Common myeloid progenitor, CD34-positive (primary cell): ENCODE results near the gene OR5B2.
"Not testable (repeated sequence)": the region's sequence is repeated elsewhere in the genome, so short reads cannot be mapped to it uniquely, and the experiment has no call there.

ENCODE experiments used
- CTCF ChIA-PET: fragments of 350-600 bp; sonication (Branson Sonifier 250); formaldehyde crosslinking; loops from one replicate; lab custom pipeline; 2021; ENCODE audit warnings: antibody characterized with exemption; lab: Charles Lee
- POLR2A ChIA-PET: fragments of 350-600 bp; sonication (Branson Sonifier 250); formaldehyde crosslinking; loops from one replicate; lab custom pipeline; 2021; ENCODE audit warnings: antibody characterized with exemption; lab: Charles Lee
- DNase-seq, 3 donors: peaks; one replicate each; pipeline versions ENCODE4 v3.0.0 to v3.0.0-alpha.2; 2013
- H3K27ac ChIP-seq, 2 experiments: 1 replicate in 1 of 2; 2 replicates in 1 of 2; pipeline ENCODE4 v1.7.0; 2013; ENCODE audit warnings: inconsistent platforms in 2 of 2, low read length in 2 of 2, mild to moderate bottlenecking in 2 of 2, low read depth in 1 of 2, moderate library complexity in 1 of 2; ENCODE audit not compliant: severe bottlenecking in 2 of 2, insufficient read depth in 1 of 2, poor library complexity in 1 of 2
- H3K27me3 ChIP-seq, 5 experiments: replicated peaks in 2 of 5; 1 replicate in 3 of 5; 2 replicates in 2 of 5; pipeline versions ENCODE4 v1.6.1 to v1.7.0; 2013; ENCODE audit warnings: low read length in 4 of 5, mild to moderate bottlenecking in 2 of 5, moderate library complexity in 2 of 5, inconsistent platforms in 1 of 5; ENCODE audit not compliant: insufficient read depth in 5 of 5, control insufficient read depth in 4 of 5
- H3K36me3 ChIP-seq, 4 experiments: 1 replicate in 2 of 4; 2 replicates in 2 of 4; pipeline versions ENCODE4 v1.6.1 to v1.7.0; 2013; ENCODE audit warnings: low read length in 3 of 4, control low read depth in 1 of 4, mild to moderate bottlenecking in 1 of 4; ENCODE audit not compliant: control insufficient read depth in 4 of 4, insufficient read depth in 4 of 4
- H3K4me1 ChIP-seq, 4 experiments: 1 replicate in 3 of 4; 2 replicates in 1 of 4; pipeline versions ENCODE4 v1.6.1 to v1.7.1; 2013; ENCODE audit warnings: low read length in 3 of 4, mild to moderate bottlenecking in 3 of 4, control low read depth in 1 of 4, inconsistent platforms in 1 of 4, moderate library complexity in 1 of 4; ENCODE audit not compliant: control insufficient read depth in 4 of 4, insufficient read depth in 4 of 4; ENCODE audit errors: control extremely low read depth in 1 of 4
- H3K4me3 ChIP-seq, 7 experiments: 1 replicate in 4 of 7; 2 replicates in 3 of 7; pipeline versions ENCODE4 v1.5.1 to v1.7.0; 2013; ENCODE audit warnings: mild to moderate bottlenecking in 7 of 7, low read length in 6 of 7, moderate library complexity in 6 of 7, inconsistent platforms in 2 of 7, low read depth in 2 of 7, control low read depth in 1 of 7; ENCODE audit not compliant: insufficient read depth in 4 of 7, control insufficient read depth in 1 of 7; ENCODE audit errors: extremely low read depth in 1 of 7
- H3K9me3 ChIP-seq, 5 experiments: 1 replicate in 4 of 5; 2 replicates in 1 of 5; pipeline versions ENCODE4 v1.6.1 to v1.7.1; 2013; ENCODE audit warnings: low read length in 4 of 5, mild to moderate bottlenecking in 2 of 5, inconsistent platforms in 1 of 5, low read depth in 1 of 5, moderate library complexity in 1 of 5; ENCODE audit not compliant: control insufficient read depth in 4 of 5, insufficient read depth in 2 of 5; ENCODE audit errors: control extremely low read depth in 1 of 5
- WGBS: methylation state at CpG from one replicate; pipeline ENCODE4 v1.1.5; 2013; ENCODE audit not compliant: insufficient coverage; 5-methylcytosine and 5-hydroxymethylcytosine counted together

Gene OR5B2

GRCh38 chr11:58442136-58442535 is 14.2 kb upstream of the OR5B2 start, which contains the start of gene OR5B12:
Gene OR5B12, minus strand, starts transcription at chr11:58442236. Its CDS starts 2,085 bp downstream, at chr11:58440151.
- peaks cover 0 to 18% (median 11%) of the 10 kb centered on the region in 5 experiments for H3K9me3 ChIP-seq
- no peaks in the 10 kb centered on the region for H3K36me3 ChIP-seq
- no peak within 1 kb of the TSS for H3K27ac ChIP-seq
- CTCF ChIA-PET, result no interaction called here
- no peaks in the 10 kb centered on the region for H3K4me1 ChIP-seq
- no CpG with 5 or more reads among the region's 1 CpG for WGBS
- DNase-seq, result no peak
- POLR2A ChIA-PET, result no interaction called here
- H3K27me3 ChIP-seq, result no peaks in the 10 kb centered on the region
- no peak within 1 kb of the TSS for H3K4me3 ChIP-seq

DNA sequence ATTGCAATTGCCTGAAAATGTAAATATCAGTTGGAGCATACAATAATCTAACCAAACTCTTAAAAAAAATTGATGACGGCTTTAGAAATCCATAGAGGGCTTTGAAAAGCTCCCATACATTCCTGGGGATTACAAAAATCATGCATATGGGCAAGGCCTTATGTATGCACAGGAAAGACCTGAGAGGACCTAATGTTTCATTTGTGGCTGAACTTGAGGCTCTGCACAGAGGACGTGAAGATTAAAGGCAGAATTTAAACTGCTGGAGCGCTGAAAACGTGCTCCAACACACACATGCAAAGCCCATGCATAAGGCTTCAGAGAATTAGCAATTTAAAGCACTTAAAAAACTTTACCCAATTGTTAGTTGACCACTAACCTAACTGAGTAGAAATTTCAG is 10.6 kb upstream of the OR5B2 start:
- H3K4me1 ChIP-seq, result no peaks in the 10 kb centered on the region
- H3K27me3 ChIP-seq, result no peaks in the 10 kb centered on the region
- 80% methylated on average over 1 of the region's 4 CpGs for WGBS
- POLR2A ChIA-PET, result no interaction called here
- peaks cover 0 to 1% (median 0%) of the 10 kb centered on the region in 5 experiments for H3K9me3 ChIP-seq
- CTCF ChIA-PET, result no interaction called here
- H3K27ac ChIP-seq, result no peak overlapping the region
- H3K4me3 ChIP-seq, result no peak overlapping the region
- no peak for DNase-seq
- H3K36me3 ChIP-seq, result no peaks in the 10 kb centered on the region

DNA sequence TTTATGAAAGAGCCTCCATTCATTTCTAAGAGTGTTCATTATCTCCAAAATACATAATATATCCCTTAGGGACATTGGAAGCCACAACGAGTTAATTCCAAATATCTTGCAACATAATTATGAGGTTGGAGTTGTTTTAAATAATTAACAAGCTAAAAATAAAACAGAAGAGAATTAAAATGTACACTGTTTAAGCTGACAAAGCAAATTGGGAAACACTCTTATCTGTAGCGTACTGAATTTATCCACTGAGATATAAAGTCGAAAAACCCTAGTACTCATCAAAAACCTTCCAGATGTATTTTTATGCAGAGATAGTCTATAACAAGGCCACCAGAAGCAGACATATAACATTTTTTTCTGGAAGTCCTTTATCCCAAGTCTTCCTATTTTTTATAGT is 6.3 kb upstream of the OR5B2 start:
- CTCF ChIA-PET, result no interaction called here
- no CpG with 5 or more reads among the region's 3 CpGs for WGBS
- no peaks in the 10 kb centered on the region for H3K36me3 ChIP-seq
- peaks cover 0 to 1% (median 0%) of the 10 kb centered on the region in 5 experiments for H3K9me3 ChIP-seq
- H3K27ac ChIP-seq, result no peak overlapping the region
- H3K4me1 ChIP-seq, result no peaks in the 10 kb centered on the region
- H3K4me3 ChIP-seq, result no peak overlapping the region
- no peak for DNase-seq
- POLR2A ChIA-PET, result no interaction called here
- no peaks in the 10 kb centered on the region for H3K27me3 ChIP-seq

DNA sequence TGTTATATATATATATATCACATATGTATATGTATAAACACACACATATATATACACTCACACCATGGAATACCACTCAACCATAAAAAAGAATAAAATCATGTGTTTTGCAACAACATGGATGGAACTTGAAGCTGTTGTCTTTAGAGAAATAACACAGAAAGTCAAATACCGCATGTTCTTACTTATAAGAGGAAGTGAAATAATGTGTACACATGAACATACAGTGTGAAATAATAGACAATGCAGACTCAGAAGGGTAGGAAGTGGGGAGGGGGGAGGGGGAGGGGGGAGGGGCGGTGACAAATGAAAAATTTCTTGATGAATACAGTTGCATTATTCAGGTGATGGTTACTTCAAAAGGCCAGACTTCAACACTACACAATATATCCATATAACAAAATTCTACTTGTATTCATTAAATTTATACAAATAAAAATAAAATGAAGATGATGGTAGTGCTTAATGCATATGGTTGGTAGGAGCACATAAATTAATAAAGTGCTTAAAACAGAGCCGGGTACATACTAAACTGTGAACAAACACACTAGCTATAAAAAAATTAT is 5.8 kb upstream of the OR5B2 start:
- Histone ChIP-seq H3K4me1 (no peaks in the 10 kb centered on the region), H3K27ac (no peak overlapping the region), H3K9me3 (peaks cover 0 to 1% (median 0%) of the 10 kb centered on the region in 5 experiments), H3K36me3 (no peaks in the 10 kb centered on the region), H3K4me3 (no peak overlapping the region), H3K27me3 (no peaks in the 10 kb centered on the region)
- ChIA-PET CTCF (no interaction called here), POLR2A (no interaction called here)
- no CpG with 5 or more reads among the region's 3 CpGs for whole genome bisulfite sequencing
- DNase-seq, result no peak

DNA sequence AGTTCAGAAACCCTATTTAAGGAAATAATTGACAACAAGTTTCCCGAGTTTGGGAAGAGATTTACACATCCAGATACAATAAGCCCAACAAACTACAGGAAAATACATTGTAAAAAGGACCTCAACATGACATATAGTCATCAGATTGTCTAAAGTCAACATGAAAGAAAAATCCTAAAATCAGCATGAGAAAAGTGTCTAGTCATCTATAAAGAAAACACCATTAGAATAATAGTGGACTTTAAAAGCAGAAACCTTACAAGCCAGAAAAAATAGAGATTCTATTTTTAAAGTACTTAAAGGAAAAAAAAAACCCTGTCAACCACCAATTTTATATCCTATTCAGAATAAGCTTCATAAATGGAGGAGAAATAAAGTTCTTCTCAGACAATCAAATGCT is 1.4 kb upstream of the OR5B2 start:
- Histone ChIP-seq H3K9me3 (peaks cover 0 to 7% (median 1%) of the 10 kb centered on the region in 5 experiments), H3K27ac (no peak overlapping the region), H3K4me1 (no peaks in the 10 kb centered on the region), H3K36me3 (no peaks in the 10 kb centered on the region), H3K4me3 (no peak overlapping the region), H3K27me3 (no peaks in the 10 kb centered on the region)
- no CpG with 5 or more reads among the region's 1 CpG for WGBS
- DNase-seq, result no peak
- ChIA-PET CTCF (no interaction called here), POLR2A (no interaction called here)

GRCh38 chr11:58406774-58407173 is 21.1 kb downstream of the OR5B2 start, which contains the start of gene OR5B3:
Gene OR5B3, minus strand, starts transcription at chr11:58406874. Its CDS starts 3,465 bp downstream, at chr11:58403409.
- ChIA-PET POLR2A (no interaction called here), CTCF (no interaction called here)
- no peaks in the 10 kb centered on the region for H3K36me3 ChIP-seq
- DNase-seq, result no peak
- H3K9me3 ChIP-seq, result peaks cover 0 to 13% (median 3%) of the 10 kb centered on the region in 5 experiments
- no peak within 1 kb of the TSS for H3K4me3 ChIP-seq
- no CpG with 5 or more reads among the region's 1 CpG for WGBS
- H3K27ac ChIP-seq, result no peak within 1 kb of the TSS
- H3K27me3 ChIP-seq, result no peaks in the 10 kb centered on the region
- H3K4me1 ChIP-seq, result no peaks in the 10 kb centered on the region

GRCh38 chr11:58399622-58400021 is 28.3 kb downstream of the OR5B2 start:
- DNase-seq, H3K36me3 ChIP-seq, H3K4me1 ChIP-seq, POLR2A ChIA-PET, H3K9me3 ChIP-seq, H3K27ac ChIP-seq, H3K4me3 ChIP-seq, CTCF ChIA-PET, H3K27me3 ChIP-seq: not testable (repeated sequence)
- WGBS, result no CpG with 5 or more reads among the region's 2 CpGs
